H9 (cell line): ENCODE results near the gene KMT2D. TPM values are rescaled to one million over a fixed set of nuclear protein-coding genes. Genes with fewer than 3 reads are reported as not detected.

Experiments
- DNase-seq: peaks from one replicate; pipeline ENCODE4 v3.0.0-alpha.2; 2017
- H2AFZ ChIP-seq: one replicate; pipeline ENCODE4 v1.6.1; 2013; ENCODE audit warnings: mild to moderate bottlenecking, low read length, control low read depth, moderate library complexity
- H2AK5ac ChIP-seq: 2 replicates; pipeline ENCODE4 v1.6.1; 2013; ENCODE audit warnings: low read length, control low read depth, mixed read lengths; ENCODE audit not compliant: insufficient read length
- H2BK120ac ChIP-seq: one replicate; pipeline ENCODE4 v1.6.1; 2013; ENCODE audit warnings: low read depth, mild to moderate bottlenecking, low read length, control low read depth, inconsistent platforms; ENCODE audit not compliant: poor library complexity, severe bottlenecking
- H2BK12ac ChIP-seq: 2 replicates; pipeline ENCODE4 v1.6.1; 2013; ENCODE audit warnings: low read length, control low read depth, mixed read lengths, low read depth; ENCODE audit not compliant: insufficient read length
- H2BK15ac ChIP-seq: 2 replicates; pipeline ENCODE4 v1.6.1; 2013; ENCODE audit warnings: low read depth, low read length, control low read depth
- H2BK20ac ChIP-seq: one replicate; pipeline ENCODE4 v1.6.1; 2013; ENCODE audit warnings: low read depth, mild to moderate bottlenecking, low read length, control low read depth, inconsistent platforms; ENCODE audit not compliant: poor library complexity, severe bottlenecking
- H2BK5ac ChIP-seq: 2 replicates; pipeline ENCODE4 v1.6.1; 2013; ENCODE audit warnings: low read length, control low read depth, mixed read lengths; ENCODE audit not compliant: insufficient read length
- H3K14ac ChIP-seq: 2 replicates; pipeline ENCODE4 v1.6.1; 2013; ENCODE audit warnings: low read length, control low read depth; ENCODE audit not compliant: insufficient read depth
- H3K18ac ChIP-seq: 2 replicates; pipeline ENCODE4 v1.6.1; 2013; ENCODE audit warnings: low read depth, mild to moderate bottlenecking, mixed read lengths, low read length, control low read depth; ENCODE audit not compliant: insufficient read length
- H3K23ac ChIP-seq: 2 replicates; pipeline ENCODE4 v1.6.1; 2013; ENCODE audit warnings: low read length, control low read depth, mixed read lengths, low read depth; ENCODE audit not compliant: insufficient read length
- H3K23me2 ChIP-seq: 2 replicates; pipeline ENCODE4 v1.6.1; 2013; ENCODE audit warnings: low read depth, mild to moderate bottlenecking, mixed read lengths, low read length, control low read depth; ENCODE audit not compliant: insufficient read length, poor library complexity, severe bottlenecking
- H3K27ac ChIP-seq: 2 replicates; pipeline ENCODE4 v1.5.1; 2013; ENCODE audit warnings: low read length, control low read depth, mixed read lengths, low read depth; ENCODE audit not compliant: insufficient read length
- H3K27me3 ChIP-seq: 2 replicates; pipeline ENCODE4 v1.6.1; 2013; ENCODE audit warnings: low read length, control low read depth, inconsistent platforms; ENCODE audit not compliant: insufficient read depth
- H3K4ac ChIP-seq: 2 replicates; pipeline ENCODE4 v1.6.1; 2013; ENCODE audit warnings: low read depth, mild to moderate bottlenecking, control low read depth, inconsistent platforms, low read length, moderate library complexity
- H3K4me1 ChIP-seq: 2 replicates; pipeline ENCODE4 v1.6.1; 2013; ENCODE audit warnings: low read length, control low read depth, inconsistent platforms; ENCODE audit not compliant: insufficient read depth
- H3K4me2 ChIP-seq: 2 replicates; pipeline ENCODE4 v1.6.1; 2013; ENCODE audit warnings: low read length, control low read depth, mixed read lengths; ENCODE audit not compliant: insufficient read length, insufficient read depth
- H3K56ac ChIP-seq: 2 replicates; pipeline ENCODE4 v1.6.1; 2013; ENCODE audit warnings: low read depth, mild to moderate bottlenecking, mixed read lengths, low read length, control low read depth; ENCODE audit not compliant: insufficient read length
- H3K79me1 ChIP-seq: 2 replicates; pipeline ENCODE4 v1.6.1; 2013; ENCODE audit warnings: low read depth, mild to moderate bottlenecking, moderate library complexity, low read length, control low read depth, inconsistent platforms; ENCODE audit not compliant: insufficient read depth, poor library complexity, severe bottlenecking
- H3K79me2 ChIP-seq: 2 replicates; pipeline ENCODE4 v1.6.1; 2013; ENCODE audit warnings: low read length, control low read depth, inconsistent platforms; ENCODE audit not compliant: insufficient read depth
- H3K9ac ChIP-seq: 2 replicates; pipeline ENCODE4 v1.6.1; 2013; ENCODE audit warnings: low read length, control low read depth, mixed read lengths; ENCODE audit not compliant: insufficient read length; ENCODE audit errors: extremely low read depth
- H3K9me3 ChIP-seq: one replicate; pipeline ENCODE4 v1.6.1; 2013; ENCODE audit warnings: low read depth, low read length, inconsistent platforms; ENCODE audit not compliant: control insufficient read depth
- H3T11ph ChIP-seq: one replicate; pipeline ENCODE4 v1.6.1; 2013; ENCODE audit warnings: mild to moderate bottlenecking, low read length, control low read depth, inconsistent platforms
- H4K20me1 ChIP-seq: one replicate; pipeline ENCODE4 v1.6.1; 2013; ENCODE audit not compliant: control insufficient read depth, insufficient read length, insufficient read depth
- H4K5ac ChIP-seq: 2 replicates; pipeline ENCODE4 v1.6.1; 2013; ENCODE audit warnings: low read depth, mild to moderate bottlenecking, mixed read lengths, low read length, control low read depth; ENCODE audit not compliant: insufficient read length
- H4K8ac ChIP-seq: replicated peaks from 2 replicates; pipeline ENCODE4 v1.6.1; 2013; ENCODE audit warnings: low read length, control low read depth, mixed read lengths, low read depth; ENCODE audit not compliant: insufficient read length
- H4K91ac ChIP-seq: 2 replicates; pipeline ENCODE4 v1.6.1; 2013; ENCODE audit warnings: low read depth, mild to moderate bottlenecking, moderate library complexity, mixed read lengths, low read length, control low read depth; ENCODE audit not compliant: insufficient read length
- H3K27ac Mint-ChIP-seq, 3 experiments: 2 replicates in 2 of 3; 3 replicates in 1 of 3; pipeline ENCODE4 v1.8.0; 2020 to 2021; ENCODE audit warnings: mixed read lengths in 3 of 3, mild to moderate bottlenecking in 1 of 3, moderate library complexity in 1 of 3
- H3K27me3 Mint-ChIP-seq: 2 replicates; pipeline ENCODE4 v1.8.0; 2021; ENCODE audit warnings: low read depth, mild to moderate bottlenecking, moderate library complexity, mixed read lengths
- H3K36me3 Mint-ChIP-seq, 3 experiments: 2 replicates in 2 of 3; 3 replicates in 1 of 3; pipeline ENCODE4 v1.8.0; 2020 to 2021; ENCODE audit warnings: low read depth in 3 of 3, mixed read lengths in 3 of 3; ENCODE audit not compliant: insufficient read depth in 1 of 3
- H3K4me1 Mint-ChIP-seq, 2 experiments: 2 replicates each; pipeline ENCODE4 v1.8.0; 2020; ENCODE audit warnings: mixed read lengths in 2 of 2
- H3K4me3 Mint-ChIP-seq, 2 experiments: 2 replicates in 1 of 2; 3 replicates in 1 of 2; pipeline ENCODE4 v1.8.0; 2020 to 2021; ENCODE audit warnings: mild to moderate bottlenecking in 2 of 2, mixed read lengths in 2 of 2, moderate library complexity in 1 of 2
- H3K9me3 Mint-ChIP-seq, 2 experiments: 2 replicates in 1 of 2; 3 replicates in 1 of 2; pipeline ENCODE4 v1.8.0; 2020; ENCODE audit warnings: mild to moderate bottlenecking in 2 of 2, mixed read lengths in 2 of 2, moderate library complexity in 1 of 2
- CTCF ChIP-seq: fragments of 200-600 bp; sonication (generic); conservative IDR thresholded peaks from 3 replicates; pipeline ENCODE4 v1.8.0; 2021; ENCODE audit warnings: antibody characterized with exemption, mild to moderate bottlenecking
- WGBS: extraction: QIAGEN DNeasy Blood & Tissue Kit; methylation state at CpG from one replicate; pipeline ENCODE4 v1.1.7; 2013; ENCODE audit warnings: missing lambda C conversion rate, low lambda C conversion rate, mixed read lengths; ENCODE audit not compliant: insufficient read length; ENCODE audit errors: extremely low coverage; 5-methylcytosine and 5-hydroxymethylcytosine counted together
- total RNA-seq: library from RNA; stranded (reverse); gene quantifications from 2 replicates; pipeline ENCODE4 v1.2.1, GENCODE V29; 2021

The KMT2D gene
- total RNA-seq, 1 experiment from 2014 or later: 93.7 TPM

GRCh38 chr12:49058366-49059044 lies 2.1 kb downstream of the KMT2D start:
- no peak overlapping the region for H4K8ac ChIP-seq
- no peak overlapping the region for H3K4ac ChIP-seq
- H3K27ac Mint-ChIP-seq: peak overlapping the region in 1 of 3 experiments; percentile 24; a peak in 1 of 7 replicates
- peaks cover 20 to 28% (median 25%) of the 10 kb centered on the region in 3 experiments for H3K36me3 Mint-ChIP-seq
- H3K9me3 Mint-ChIP-seq: no peaks in the 10 kb centered on the region
- H3K79me1 ChIP-seq: peaks cover 30% of the 10 kb centered on the region
- no peak overlapping the region for H3K14ac ChIP-seq
- H2BK20ac ChIP-seq: no peak overlapping the region
- no peak overlapping the region for H3K18ac ChIP-seq
- peak overlapping the region; percentile 50 for H3K9ac ChIP-seq
- H2BK12ac ChIP-seq: no peak overlapping the region
- H3K4me3 Mint-ChIP-seq: peak overlapping the region; percentile 97
- no peak overlapping the region for H3K27ac ChIP-seq
- no peaks in the 10 kb centered on the region for H4K20me1 ChIP-seq
- H3K4me2 ChIP-seq: peak overlapping the region; percentile 85
- no peak overlapping the region for H4K91ac ChIP-seq
- H2BK15ac ChIP-seq: no peak overlapping the region
- H3K4me1 Mint-ChIP-seq: peaks cover 50% of the 10 kb centered on the region in 2 experiments
- H3K56ac ChIP-seq: no peak overlapping the region
- H3K27me3 Mint-ChIP-seq: no peaks in the 10 kb centered on the region
- TF ChIP-seq CTCF: no peak
- no peak overlapping the region for H4K5ac ChIP-seq
- no peak for DNase-seq
- no peaks in the 10 kb centered on the region for H3K9me3 ChIP-seq
- no peak overlapping the region for H2AK5ac ChIP-seq
- no peak overlapping the region for H3K23ac ChIP-seq
- WGBS: no CpG with 5 or more reads among the region's 5 CpGs
- no peaks in the 10 kb centered on the region for H3K27me3 ChIP-seq
- H3K23me2 ChIP-seq: peaks cover 24% of the 10 kb centered on the region
- no peak overlapping the region for H2AFZ ChIP-seq
- H3K79me2 ChIP-seq: peaks cover 48% of the 10 kb centered on the region
- H3K4me1 ChIP-seq: peaks cover 14% of the 10 kb centered on the region
- no peak overlapping the region for H3T11ph ChIP-seq
- H2BK120ac ChIP-seq: no peak overlapping the region
- H2BK5ac ChIP-seq: no peak overlapping the region
